PC-3 (cell line): ENCODE data around the gene INPP5D. TPM values are rescaled to one million over a fixed set of nuclear protein-coding genes. Genes with fewer than 3 reads are reported as not detected.
"Not testable (repeated sequence)": the region's sequence is repeated elsewhere in the genome, so short reads cannot be mapped to it uniquely, and the experiment has no call there.

Experiments
- ATAC-seq: fragments of 200-7000 bp; cut with Tn5 transposase; 2 replicates; pipeline ENCODE4 v1.9.1; 2020; ENCODE audit warnings: mild to moderate bottlenecking, moderate library complexity
- BruUV-seq: library from RNA; stranded (reverse); fragments of 400-500 nt; replicated peaks from 2 replicates; lab custom pipeline; 2021; lab: Mats Ljungman, UMichigan
- CTCF ChIA-PET: fragments of 300-600 bp; sonication (Branson Sonifier 250); formaldehyde crosslinking; loops from one replicate; lab custom pipeline; 2022; ENCODE audit warnings: antibody characterized with exemption; lab: Charles Lee
- POLR2A ChIA-PET: fragments of 300-600 bp; sonication (Branson Sonifier 250); formaldehyde crosslinking; loops from one replicate; lab custom pipeline; 2022; ENCODE audit warnings: antibody characterized with exemption; ENCODE audit not compliant: unreplicated experiment; lab: Charles Lee
- DNase-seq: peaks from one replicate; pipeline ENCODE4 v3.0.0-alpha.2; 2015
- H2AFZ ChIP-seq: fragments of 300-600 bp; sonication (generic); 2 replicates; pipeline ENCODE4 v1.6.0; 2016; ENCODE audit warnings: antibody characterized with exemption, low read length
- H3F3A ChIP-seq: fragments of 300-600 bp; sonication (generic); one replicate; pipeline ENCODE4 v1.6.0; 2017; ENCODE audit warnings: antibody characterized with exemption, low read length, control low read depth, mild to moderate bottlenecking; ENCODE audit not compliant: unreplicated experiment
- H3K27ac ChIP-seq: fragments of 300-600 bp; sonication (generic); 2 replicates; pipeline ENCODE4 v1.5.1; 2016; ENCODE audit warnings: mild to moderate bottlenecking, low read length
- H3K27me3 ChIP-seq: fragments of 300-600 bp; sonication (generic); 2 replicates; pipeline ENCODE4 v1.6.1; 2016; ENCODE audit warnings: low read length, mixed read lengths
- H3K36me3 ChIP-seq: fragments of 300-600 bp; sonication (generic); 2 replicates; pipeline ENCODE4 v1.6.1; 2016; ENCODE audit warnings: low read depth, mixed run types, low read length, mixed read lengths
- H3K4me1 ChIP-seq: fragments of 300-600 bp; sonication (generic); 2 replicates; pipeline ENCODE4 v1.5.1; 2016; ENCODE audit warnings: low read length; ENCODE audit not compliant: insufficient read depth
- H3K4me2 ChIP-seq: fragments of 300-600 bp; sonication (generic); 2 replicates; pipeline ENCODE4 v1.6.0; 2016; ENCODE audit warnings: low read length
- H3K4me3 ChIP-seq: fragments of 300-600 bp; sonication (generic); 2 replicates; pipeline ENCODE4 v1.5.1; 2016; ENCODE audit warnings: mild to moderate bottlenecking, low read length, mixed read lengths
- H3K79me2 ChIP-seq: fragments of 300-600 bp; sonication (generic); 2 replicates; pipeline ENCODE4 v1.6.1; 2017; ENCODE audit warnings: low read length, mixed read lengths
- H3K9ac ChIP-seq: fragments of 300-600 bp; sonication (generic); 2 replicates; pipeline ENCODE4 v1.6.0; 2016; ENCODE audit warnings: mild to moderate bottlenecking, low read length
- H3K9me2 ChIP-seq: fragments of 300-600 bp; sonication (generic); replicated peaks from 2 replicates; pipeline ENCODE4 v1.6.1; 2016; ENCODE audit warnings: mixed run types, low read length, mixed read lengths
- H3K9me3 ChIP-seq: fragments of 300-600 bp; sonication (generic); 2 replicates; pipeline ENCODE4 v1.6.1; 2016; ENCODE audit warnings: low read length, mixed read lengths
- H4K20me1 ChIP-seq: fragments of 300-600 bp; sonication (generic); 2 replicates; pipeline ENCODE4 v1.6.1; 2016; ENCODE audit warnings: low read length, mixed read lengths
- EZH2 ChIP-seq: fragments of 300-600 bp; sonication (generic); IDR thresholded peaks from one replicate; pipeline ENCODE4 v1.6.1; 2017; ENCODE audit warnings: antibody characterized with exemption, mild to moderate bottlenecking, low read length; ENCODE audit not compliant: unreplicated experiment
- EZH2phosphoT487 ChIP-seq: fragments of 300-600 bp; sonication (generic); IDR thresholded peaks from 2 replicates; pipeline ENCODE4 v1.6.1; 2018; ENCODE audit warnings: mild to moderate bottlenecking, antibody characterized with exemption, low read length, borderline replicate concordance
- intact Hi-C: fragments of 100-400 bp; cut with micrococcal nuclease; formaldehyde crosslinking; loops from 2 replicates; pipeline ENCODE4 v1.9.0; 2023
- total RNA-seq: library from RNA; depleted of rRNA; stranded (reverse); fragments of >200 nt; gene quantifications from 2 replicates; pipeline ENCODE4 v1.2.3, GENCODE V29; 2014
- TF ChIP-seq, protein P1 (sequence below): fragments of 300-600 bp; sonication (generic); conservative IDR thresholded peaks from 2 replicates; pipeline ENCODE4 v1.5.1; 2017; ENCODE audit warnings: antibody characterized with exemption, low read depth, mild to moderate bottlenecking, low read length

INPP5D gene
- total RNA-seq, 1 experiment from 2014 or later: 0.26 TPM

DNA sequence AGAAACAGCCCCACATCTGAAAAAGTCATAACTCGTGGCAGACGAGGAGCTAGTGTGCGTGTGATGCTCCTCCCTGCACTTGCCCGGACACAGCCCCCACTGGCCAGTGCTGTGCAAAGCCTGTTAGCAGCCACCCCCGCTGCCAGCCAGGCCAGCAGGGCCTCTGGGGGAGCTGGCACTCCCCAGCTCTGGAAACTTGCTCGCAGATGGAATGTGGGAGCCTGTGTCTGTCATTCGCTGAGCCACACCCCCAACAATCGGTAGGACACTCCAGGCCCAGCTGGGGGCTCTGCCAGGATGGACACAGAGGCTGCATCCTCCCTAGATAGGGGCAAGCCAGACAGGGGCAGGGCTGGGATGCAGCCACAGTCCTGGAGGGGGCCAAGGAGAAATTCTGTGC lies 128.9 kb downstream of the INPP5D start:
- Histone ChIP-seq H3K79me2 (no peaks in the 10 kb centered on the region), H3K27ac (no peak overlapping the region), H3K9me3 (no peaks in the 10 kb centered on the region), H4K20me1 (no peaks in the 10 kb centered on the region), H3K4me2 (no peak overlapping the region), H3K4me1 (no peaks in the 10 kb centered on the region), H2AFZ (no peak overlapping the region), H3K36me3 (no peaks in the 10 kb centered on the region), H3K9me2 (no peaks in the 10 kb centered on the region), H3K4me3 (no peak overlapping the region), H3F3A (no peaks in the 10 kb centered on the region), H3K9ac (no peak overlapping the region), H3K27me3 (no peaks in the 10 kb centered on the region)
- ChIA-PET CTCF (no interaction called here), POLR2A (no interaction called here)
- ATAC-seq (no peak), DNase-seq (no peak)
- BruUV-seq: no TSS peak
- TF ChIP-seq, protein P1, sequence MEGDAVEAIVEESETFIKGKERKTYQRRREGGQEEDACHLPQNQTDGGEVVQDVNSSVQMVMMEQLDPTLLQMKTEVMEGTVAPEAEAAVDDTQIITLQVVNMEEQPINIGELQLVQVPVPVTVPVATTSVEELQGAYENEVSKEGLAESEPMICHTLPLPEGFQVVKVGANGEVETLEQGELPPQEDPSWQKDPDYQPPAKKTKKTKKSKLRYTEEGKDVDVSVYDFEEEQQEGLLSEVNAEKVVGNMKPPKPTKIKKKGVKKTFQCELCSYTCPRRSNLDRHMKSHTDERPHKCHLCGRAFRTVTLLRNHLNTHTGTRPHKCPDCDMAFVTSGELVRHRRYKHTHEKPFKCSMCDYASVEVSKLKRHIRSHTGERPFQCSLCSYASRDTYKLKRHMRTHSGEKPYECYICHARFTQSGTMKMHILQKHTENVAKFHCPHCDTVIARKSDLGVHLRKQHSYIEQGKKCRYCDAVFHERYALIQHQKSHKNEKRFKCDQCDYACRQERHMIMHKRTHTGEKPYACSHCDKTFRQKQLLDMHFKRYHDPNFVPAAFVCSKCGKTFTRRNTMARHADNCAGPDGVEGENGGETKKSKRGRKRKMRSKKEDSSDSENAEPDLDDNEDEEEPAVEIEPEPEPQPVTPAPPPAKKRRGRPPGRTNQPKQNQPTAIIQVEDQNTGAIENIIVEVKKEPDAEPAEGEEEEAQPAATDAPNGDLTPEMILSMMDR: no peak
- no peak for TF ChIP-seq EZH2phosphoT487
- no peak for TF ChIP-seq EZH2
- intact Hi-C loops: no loop called here

DNA sequence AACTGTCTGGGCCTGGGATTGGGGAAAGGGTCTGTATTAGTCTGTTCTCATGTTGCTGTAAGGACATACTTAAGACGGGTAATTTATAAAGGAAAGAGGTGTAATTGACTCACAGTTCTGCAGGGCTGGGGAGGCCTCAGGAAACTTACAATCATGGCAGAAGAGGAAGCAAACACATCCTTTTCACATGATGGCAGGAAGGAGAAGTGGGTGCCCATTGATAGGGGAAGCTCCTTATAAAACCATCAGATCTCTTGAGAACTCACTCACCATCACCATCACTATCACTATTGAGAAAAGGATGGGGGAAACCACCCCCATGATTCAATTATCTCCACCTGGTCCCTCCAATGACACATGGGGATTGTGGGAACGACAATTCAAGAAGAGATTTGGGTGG lies 130.9 kb downstream of the INPP5D start:
- H3K27ac ChIP-seq, H3K4me3 ChIP-seq, BruUV-seq, H4K20me1 ChIP-seq, H3K4me1 ChIP-seq, H3F3A ChIP-seq, H3K79me2 ChIP-seq, H3K4me2 ChIP-seq, intact Hi-C loops, POLR2A ChIA-PET, DNase-seq, H3K9ac ChIP-seq, H3K36me3 ChIP-seq, H3K27me3 ChIP-seq, H3K9me3 ChIP-seq, ATAC-seq, H2AFZ ChIP-seq, H3K9me2 ChIP-seq, CTCF ChIA-PET: not testable (repeated sequence)

DNA sequence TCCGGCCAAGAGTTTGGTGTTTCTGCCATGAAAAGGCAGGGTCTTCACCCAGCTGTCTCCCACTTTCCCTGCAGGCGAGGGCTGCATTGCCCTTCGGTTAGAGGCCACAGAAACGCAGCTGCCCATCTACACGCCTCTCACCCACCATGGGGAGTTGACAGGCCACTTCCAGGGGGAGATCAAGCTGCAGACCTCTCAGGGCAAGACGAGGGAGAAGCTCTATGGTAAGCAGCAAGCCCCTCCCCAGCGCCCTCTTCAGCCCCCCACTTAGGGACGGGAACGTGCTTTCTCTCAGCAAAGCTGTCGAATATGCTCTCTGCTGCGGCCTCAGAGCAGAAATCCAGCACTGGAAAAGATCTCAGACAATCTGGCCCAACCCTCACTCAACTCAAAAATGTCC lies 133.6 kb downstream of the INPP5D start:
- Histone ChIP-seq H3F3A (no peaks in the 10 kb centered on the region), H3K27ac (no peak overlapping the region), H3K4me3 (no peak overlapping the region), H3K36me3 (no peaks in the 10 kb centered on the region), H3K9me3 (no peaks in the 10 kb centered on the region), H3K4me2 (no peak overlapping the region), H3K9me2 (no peaks in the 10 kb centered on the region), H3K4me1 (no peaks in the 10 kb centered on the region), H3K9ac (no peak overlapping the region), H3K79me2 (no peaks in the 10 kb centered on the region), H4K20me1 (no peaks in the 10 kb centered on the region), H2AFZ (no peak overlapping the region), H3K27me3 (no peaks in the 10 kb centered on the region)
- DNase-seq (no peak), ATAC-seq (no peak)
- ChIA-PET CTCF (no interaction called here), POLR2A (no interaction called here)
- no peak for TF ChIP-seq EZH2phosphoT487
- TF ChIP-seq, protein P1: no peak
- no peak for TF ChIP-seq EZH2
- intact Hi-C loops: no loop called here
- no TSS peak for BruUV-seq
